Activated T-cell treated with anti-CD3 and anti-CD28 coated beads for 4 hours (primary cell): ENCODE measurements around the gene FLACC1.
"Not testable (repeated sequence)": the region's sequence is repeated elsewhere in the genome, so short reads cannot be mapped to it uniquely, and the experiment has no call there.

ENCODE experiments used
- DNase-seq: peaks from one replicate; pipeline ENCODE4 v3.0.0-alpha.2; 2020

The FLACC1 gene

DNA sequence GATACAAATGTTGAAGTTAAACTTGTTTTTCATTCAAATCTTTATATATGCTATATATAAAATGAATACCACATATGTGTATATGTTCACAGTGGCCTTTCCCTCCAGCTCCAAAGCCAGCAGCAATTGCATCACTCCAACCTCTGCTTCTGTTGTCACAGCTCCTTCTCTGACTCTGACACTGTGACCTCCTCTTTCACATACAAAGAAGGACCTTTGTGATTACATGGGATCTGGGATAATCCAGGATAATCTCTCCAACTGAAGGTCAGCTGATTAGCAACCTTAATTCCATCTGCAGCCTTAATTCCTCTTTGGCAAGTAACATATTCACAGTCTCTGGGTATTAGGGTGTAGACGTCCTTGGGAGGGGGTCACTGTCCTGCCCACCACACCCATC, 8.4 kb downstream of the FLACC1 start:
- DNase-seq, result no peak

GRCh38 chr2:201347138-201347537, 10.0 kb downstream of the FLACC1 start:
- no peak for DNase-seq

DNA sequence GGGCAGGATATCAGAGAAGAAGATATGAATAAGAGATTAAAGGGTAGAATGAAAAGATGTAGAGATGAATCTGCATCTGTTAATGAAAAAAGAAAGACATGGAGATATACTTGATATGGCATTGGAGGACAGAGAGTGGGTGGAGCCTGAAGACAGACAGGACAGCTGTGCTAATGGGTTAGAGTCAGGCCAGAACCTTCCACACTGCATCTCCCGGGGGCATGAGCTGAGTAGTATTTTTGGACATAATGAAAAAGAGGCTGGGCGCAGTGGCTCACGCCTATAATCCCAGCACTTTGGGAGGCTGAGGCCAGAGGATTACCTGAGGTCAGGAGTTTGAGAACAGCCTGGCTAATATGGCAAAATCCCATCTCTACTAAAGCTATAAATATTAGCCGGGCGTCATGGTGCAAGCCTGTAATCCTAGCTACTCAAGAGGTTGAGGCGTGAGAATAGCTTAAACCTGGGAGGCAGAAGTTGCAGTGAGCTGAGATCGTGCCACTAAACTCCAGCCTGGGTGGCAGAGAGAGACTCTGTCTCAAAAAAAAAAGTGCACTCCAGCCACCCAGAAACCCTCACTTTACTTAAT, 11.4 kb downstream of the FLACC1 start:
- no peak for DNase-seq

- no peak for DNase-seq
These were observed 12.3 kb downstream of the FLACC1 start for GRCh38 chr2:201344663-201345366.

GRCh38 chr2:201343559-201343958, 13.6 kb downstream of the FLACC1 start:
- no peak for DNase-seq

DNA sequence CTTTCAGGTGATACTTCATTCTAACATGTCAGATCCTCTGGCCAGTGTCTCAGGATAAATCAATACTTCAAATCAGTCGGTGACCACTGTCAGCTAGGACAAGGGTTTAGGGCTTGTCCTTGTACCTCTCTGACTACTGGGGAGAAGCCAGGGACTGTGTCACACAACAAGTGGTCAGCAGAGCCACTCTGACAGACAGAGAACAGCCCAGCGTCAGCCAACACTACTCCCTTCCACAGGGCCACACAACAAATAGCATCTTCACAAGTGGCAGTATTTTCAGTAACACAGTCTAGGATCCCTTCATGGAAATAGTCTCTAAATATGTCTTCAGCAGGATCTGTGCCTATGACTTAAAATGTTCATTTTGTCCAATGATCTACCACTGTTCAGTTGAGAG, 14.2 kb downstream of the FLACC1 start:
- DNase-seq, result no peak

DNA sequence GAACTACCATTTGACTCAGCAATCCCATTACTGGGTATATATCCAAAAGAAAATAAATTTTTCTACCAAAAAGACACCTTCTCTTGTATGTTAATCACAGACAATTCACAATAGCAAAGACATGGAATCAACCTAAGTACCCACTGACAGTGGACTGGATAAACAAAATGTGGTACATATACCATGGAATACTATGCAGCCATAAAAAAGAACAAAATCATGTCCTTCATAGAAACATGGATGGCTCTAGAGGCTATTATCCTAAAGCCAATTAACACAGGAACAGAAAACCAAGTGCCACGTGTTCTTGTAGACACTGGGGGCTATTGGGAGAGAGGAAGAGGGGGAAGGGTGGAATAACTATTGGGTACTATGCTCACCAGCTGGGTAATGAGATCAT, 27.7 kb downstream of the FLACC1 start:
- no peak for DNase-seq

- DNase-seq, result no peak
These were observed 29.5 kb downstream of the FLACC1 start for GRCh38 chr2:201327678-201328077.

- DNase-seq, result no peak
These were observed 34.4 kb downstream of the FLACC1 start for GRCh38 chr2:201322772-201323171.

- DNase-seq, result no peak
These were observed 36.4 kb downstream of the FLACC1 start for GRCh38 chr2:201320701-201321100.

DNA sequence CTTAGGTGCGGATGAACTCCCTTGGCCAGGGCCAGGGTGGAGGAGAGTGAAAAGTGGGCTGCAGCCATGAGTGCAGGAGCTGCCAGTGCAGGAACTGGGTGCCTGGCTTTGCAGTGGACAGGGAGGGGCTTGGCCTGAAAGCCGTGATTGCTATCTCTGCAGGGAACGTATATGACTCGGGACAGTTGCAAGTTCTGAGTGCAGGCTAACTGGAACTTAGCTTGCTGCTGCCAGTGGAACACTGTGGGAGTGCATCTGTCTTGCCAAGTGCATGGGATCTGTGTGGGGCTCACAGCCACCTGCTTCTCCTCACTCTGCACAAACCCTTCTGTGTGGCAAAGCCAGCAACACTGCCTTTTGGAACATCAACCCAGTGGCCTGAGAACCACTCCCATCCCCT, 36.9 kb downstream of the FLACC1 start:
- no peak for DNase-seq

DNA sequence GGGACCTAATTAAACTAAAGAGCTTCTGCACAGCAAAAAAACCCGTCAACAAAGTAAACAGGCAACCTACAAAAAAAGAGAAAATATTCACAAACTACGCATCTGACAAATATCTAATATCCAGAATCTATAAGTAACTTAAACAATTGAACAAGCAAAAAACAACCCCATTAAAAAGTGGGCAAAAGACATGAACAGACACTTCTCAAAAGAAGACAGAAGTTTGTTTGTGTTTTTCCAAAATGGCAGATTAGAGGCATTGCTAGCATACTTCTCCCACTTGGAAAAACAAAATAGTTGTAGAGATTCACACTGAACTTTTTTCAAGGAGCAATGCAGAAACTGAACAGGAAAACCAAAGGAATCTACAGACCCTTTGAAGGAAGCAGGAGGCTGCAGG, 37.6 kb downstream of the FLACC1 start:
- no peak for DNase-seq

DNA sequence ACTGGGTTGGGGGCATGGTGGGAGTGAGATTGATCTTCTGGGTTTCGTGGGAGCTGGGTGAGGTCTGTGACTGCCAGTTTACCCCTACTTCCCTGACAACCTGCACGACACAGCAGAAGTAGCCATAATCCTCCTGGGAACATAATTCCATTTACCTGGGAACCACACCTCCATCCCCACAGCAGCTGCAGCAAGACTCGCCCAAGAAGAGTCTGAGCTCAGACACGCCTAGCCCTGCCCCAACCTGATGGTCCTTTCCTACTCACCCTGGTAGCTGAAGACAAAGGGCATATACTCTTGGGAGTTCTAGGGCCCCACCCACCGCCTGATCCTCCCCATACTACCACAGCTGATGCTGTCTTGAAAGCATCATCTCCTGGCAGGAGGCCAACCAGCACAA, 43.8 kb downstream of the FLACC1 start:
- DNase-seq, result no peak

GRCh38 chr2:201308914-201309313, 48.2 kb downstream of the FLACC1 start:
- no peak for DNase-seq

- no peak for DNase-seq
These were observed 49.3 kb downstream of the FLACC1 start for GRCh38 chr2:201307876-201308275.

DNA sequence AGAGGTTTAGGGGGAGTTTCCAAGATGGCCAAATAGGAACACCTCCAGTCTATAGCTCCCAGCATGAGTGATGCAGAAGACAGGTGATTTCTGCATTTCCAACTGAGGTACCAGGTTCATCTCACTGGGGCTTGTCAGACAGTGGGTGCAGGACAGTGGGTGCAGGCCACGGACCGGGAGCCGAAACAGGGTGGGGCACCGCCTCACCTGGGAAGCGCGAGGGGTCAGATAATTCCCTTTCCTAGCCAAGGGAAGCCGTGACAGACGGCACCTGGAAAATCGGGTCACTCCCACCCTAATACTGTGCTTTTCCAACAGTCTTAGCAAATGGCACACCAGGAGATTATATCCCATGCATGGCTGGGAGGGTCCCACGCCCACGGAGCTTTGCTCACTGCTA, 57.2 kb downstream of the FLACC1 start:
- not testable (repeated sequence) for DNase-seq

DNA sequence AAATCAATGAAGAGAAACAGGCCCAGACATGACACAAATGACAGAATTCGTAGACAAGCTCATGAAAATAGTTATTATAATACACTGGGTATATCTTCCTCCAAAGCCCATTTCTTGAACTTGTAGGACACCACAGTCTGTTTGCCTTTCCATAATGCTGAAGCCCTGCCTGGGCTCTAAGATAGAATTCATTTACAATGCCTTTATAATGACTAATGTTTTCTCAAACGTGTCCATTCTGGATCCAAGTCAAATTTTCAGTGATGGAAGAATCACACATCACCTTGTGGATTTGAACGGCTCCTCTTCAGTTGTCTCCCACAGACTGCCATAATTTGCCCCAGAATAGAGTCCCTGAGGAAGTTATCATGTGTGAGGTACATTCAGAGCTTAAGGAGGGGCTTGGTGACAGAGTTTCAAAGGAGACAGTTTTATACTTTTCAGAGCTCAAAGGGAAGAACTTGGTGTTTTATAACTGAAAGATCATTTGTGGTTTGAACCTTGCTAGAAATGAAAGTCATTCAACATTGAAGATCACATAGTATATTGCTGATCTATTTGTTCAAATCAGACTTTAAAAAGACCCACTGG, 58.6 kb downstream of the FLACC1 start:
- no peak for DNase-seq

DNA sequence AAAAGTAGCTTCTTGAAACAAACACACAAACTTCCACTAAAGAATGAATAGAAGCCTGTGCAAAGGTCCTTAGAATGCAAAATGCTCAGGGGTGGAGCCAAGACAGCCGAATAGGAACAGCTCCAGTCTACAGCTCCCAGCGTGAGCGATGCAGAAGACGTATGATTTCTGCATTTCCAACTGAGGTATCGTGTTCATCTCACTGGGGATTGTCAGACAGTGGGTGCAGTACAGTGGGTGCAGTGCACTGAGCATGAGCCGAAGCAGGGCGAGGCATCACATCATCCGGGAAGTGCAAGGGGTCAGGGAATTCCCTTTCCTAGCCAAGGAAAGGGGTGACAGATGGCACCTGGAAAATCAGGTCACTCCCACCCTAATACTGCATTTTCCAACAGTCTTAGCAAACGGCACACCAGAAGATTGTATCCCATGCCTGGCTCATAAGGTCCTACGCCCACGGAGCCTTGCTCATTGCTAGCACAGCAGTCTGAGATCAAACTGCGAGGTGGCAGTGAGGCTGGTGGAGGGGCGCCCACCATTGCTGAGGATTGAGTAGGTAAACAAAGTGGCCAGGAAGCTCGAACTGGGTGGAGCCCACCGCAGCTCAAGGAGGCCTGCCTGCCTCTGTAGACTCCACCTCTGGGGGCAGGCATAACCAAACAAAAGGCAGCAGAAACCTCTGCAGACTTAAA, 66.5 kb downstream of the FLACC1 start:
- DNase-seq, result not testable (repeated sequence)

- DNase-seq, result no peak
These were observed 71.6 kb downstream of the FLACC1 start for GRCh38 chr2:201285499-201285898.

DNA sequence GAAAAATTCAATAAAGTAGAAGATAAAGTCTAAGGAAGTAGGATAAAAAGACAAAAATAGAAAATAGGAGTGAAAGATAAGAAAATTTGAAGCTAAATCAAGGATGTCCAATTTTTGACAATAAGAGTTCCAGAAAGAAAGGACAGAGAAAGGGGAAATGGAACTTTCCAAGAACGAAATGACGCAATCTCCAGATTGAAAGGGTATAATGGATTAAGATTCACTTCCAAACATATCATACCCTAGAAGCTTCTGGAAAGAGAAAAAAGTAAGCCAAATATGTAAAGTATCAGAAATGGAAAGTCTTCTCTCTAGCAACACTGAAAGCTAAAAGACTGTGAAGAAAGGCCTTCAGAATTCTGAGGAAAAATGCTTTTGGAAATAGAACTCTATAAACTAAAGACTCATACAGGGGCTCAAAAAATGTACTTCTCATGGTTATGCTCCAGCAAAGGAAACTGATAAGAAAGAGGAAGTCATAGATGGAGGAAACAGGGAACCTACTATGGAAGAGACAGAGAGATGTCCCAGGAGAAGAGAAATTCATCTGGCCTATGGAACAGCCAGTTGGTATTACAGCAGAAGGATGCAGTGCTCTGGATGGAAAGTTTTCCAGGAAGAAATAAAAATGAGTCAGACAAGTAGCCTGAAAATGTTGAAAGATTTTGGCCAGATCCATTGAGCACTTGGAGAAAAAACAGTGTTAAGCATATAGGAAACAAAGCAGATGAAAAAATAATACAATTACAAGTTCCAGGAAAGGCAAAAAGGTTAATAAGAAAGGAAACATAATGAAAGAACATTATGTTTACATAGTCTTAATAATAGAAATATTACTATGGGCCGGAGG, 76.7 kb downstream of the FLACC1 start:
- DNase-seq, result no peak

GRCh38 chr2:201279079-201279478, 78.1 kb downstream of the FLACC1 start:
- no peak for DNase-seq

DNA sequence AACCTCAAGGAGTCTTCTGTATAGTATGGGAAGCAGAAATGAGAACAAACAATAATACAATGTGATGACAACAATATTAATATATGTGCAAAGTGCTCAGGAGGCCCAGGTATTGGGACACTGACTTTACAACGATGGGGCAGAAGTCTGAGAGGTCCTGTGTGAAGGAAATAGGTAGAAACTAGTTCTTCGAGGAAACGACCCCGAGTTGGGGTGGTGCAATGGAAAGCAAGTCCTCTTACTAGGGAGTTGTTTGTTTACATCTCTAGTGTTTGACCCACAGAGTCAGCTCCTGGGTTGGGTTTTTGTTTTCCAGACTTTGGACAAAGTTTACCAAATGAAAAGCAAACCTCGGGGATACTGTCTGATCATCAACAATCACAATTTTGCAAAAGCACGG, 80.6 kb downstream of the FLACC1 start:
- DNase-seq, result no peak

- no peak for DNase-seq
These were observed 81.2 kb downstream of the FLACC1 start for GRCh38 chr2:201275990-201276389.
